ENCODE measurements around the gene F10.

The F10 gene

GRCh38 chr13:113120300-113121182, 2.1 kb upstream of the F10 start:
- peaks cover 17 to 60% of the 10 kb centered on the region in 2 donors for H3K27me3 Mint-ChIP-seq
- peaks cover 0 to 1% of the 10 kb centered on the region in 2 donors for H3K4me1 Mint-ChIP-seq (ENCODE audit: low read depth in 2 of 2)
- ATAC-seq (replicated peaks) = no peak
- H3K9me3 Mint-ChIP-seq = no peaks in the 10 kb centered on the region
- H3K27ac Mint-ChIP-seq = no peak overlapping the region
- H3K4me3 Mint-ChIP-seq = no peak overlapping the region
- H3K36me3 Mint-ChIP-seq (ENCODE audit: insufficient read depth) = peaks cover 2% of the 10 kb centered on the region
- no peak for DNase-seq

GRCh38 chr13:113121183-113121927, 1.2 kb upstream of the F10 start:
- no peak for DNase-seq
- Mint-ChIP-seq H3K4me3 (no peak overlapping the region), H3K9me3 (no peaks in the 10 kb centered on the region), H3K36me3 (ENCODE audit: insufficient read depth) (peaks cover 2% of the 10 kb centered on the region), H3K27ac (no peak overlapping the region), H3K27me3 (peaks cover 22 to 67% of the 10 kb centered on the region in 2 donors), H3K4me1 (ENCODE audit: low read depth in 2 of 2) (peaks cover 0 to 1% of the 10 kb centered on the region in 2 donors)
- ATAC-seq (replicated peaks) = no peak

GRCh38 chr13:113121928-113122471, 599 bp upstream of the F10 start:
- Mint-ChIP-seq H3K36me3 (ENCODE audit: insufficient read depth) (peaks cover 2% of the 10 kb centered on the region), H3K9me3 (no peaks in the 10 kb centered on the region), H3K27ac (no peak overlapping the region), H3K4me1 (ENCODE audit: low read depth in 2 of 2) (peaks cover 0 to 1% of the 10 kb centered on the region in 2 donors), H3K4me3 (no peak overlapping the region), H3K27me3 (peaks cover 23 to 62% of the 10 kb centered on the region in 2 donors)
- ATAC-seq (replicated peaks) (no peak), DNase-seq (no peak)

GRCh38 chr13:113123226-113124201, 915 bp downstream of the F10 start:
- peaks cover 36 to 75% of the 10 kb centered on the region in 2 donors for H3K27me3 Mint-ChIP-seq
- DNase-seq = no peak
- peaks cover 5% of the 10 kb centered on the region for H3K36me3 Mint-ChIP-seq (ENCODE audit: insufficient read depth)
- H3K9me3 Mint-ChIP-seq = no peaks in the 10 kb centered on the region
- no peak overlapping the region for H3K4me3 Mint-ChIP-seq
- peak overlapping the region in 1 of 2 donors; percentile 69 for H3K27ac Mint-ChIP-seq
- H3K4me1 Mint-ChIP-seq (ENCODE audit: low read depth in 2 of 2) = peaks cover 0 to 1% of the 10 kb centered on the region in 2 donors
- ATAC-seq (replicated peaks) = no peak

- DNase-seq (no peak), ATAC-seq (replicated peaks) (no peak)
- Mint-ChIP-seq H3K9me3 (no peaks in the 10 kb centered on the region), H3K4me1 (ENCODE audit: low read depth in 2 of 2) (peaks cover 0 to 1% of the 10 kb centered on the region in 2 donors), H3K27me3 (peaks cover 42 to 79% of the 10 kb centered on the region in 2 donors), H3K4me3 (no peak overlapping the region), H3K36me3 (ENCODE audit: insufficient read depth) (peaks cover 5% of the 10 kb centered on the region), H3K27ac (no peak overlapping the region)
These were observed 1.8 kb downstream of the F10 start for GRCh38 chr13:113124211-113124970.

- DNase-seq = no peak
- H3K4me1 Mint-ChIP-seq (ENCODE audit: low read depth in 2 of 2) = peaks cover 0 to 7% of the 10 kb centered on the region in 2 donors
- H3K36me3 Mint-ChIP-seq (ENCODE audit: insufficient read depth) = peaks cover 7% of the 10 kb centered on the region
- peaks cover 43 to 75% of the 10 kb centered on the region in 2 donors for H3K27me3 Mint-ChIP-seq
- no peaks in the 10 kb centered on the region for H3K9me3 Mint-ChIP-seq
- ATAC-seq (replicated peaks) = no peak
- no peak overlapping the region for H3K27ac Mint-ChIP-seq
- no peak overlapping the region for H3K4me3 Mint-ChIP-seq
These were observed 3.1 kb downstream of the F10 start for GRCh38 chr13:113125506-113126264.

- Mint-ChIP-seq H3K4me3 (no peak overlapping the region), H3K27me3 (peaks cover 37 to 67% of the 10 kb centered on the region in 2 donors), H3K4me1 (ENCODE audit: low read depth in 2 of 2) (peaks cover 0 to 7% of the 10 kb centered on the region in 2 donors), H3K9me3 (no peaks in the 10 kb centered on the region), H3K27ac (no peak overlapping the region), H3K36me3 (ENCODE audit: insufficient read depth) (peaks cover 7% of the 10 kb centered on the region)
- ATAC-seq (replicated peaks) (no peak), DNase-seq (no peak)
These were observed 3.9 kb downstream of the F10 start for GRCh38 chr13:113126265-113127150.

- no peak overlapping the region for H3K27ac Mint-ChIP-seq
- no peak for ATAC-seq (replicated peaks)
These were observed 6.9 kb downstream of the F10 start for GRCh38 chr13:113129480-113129879.

GRCh38 chr13:113129921-113130750, 7.5 kb downstream of the F10 start:
- Mint-ChIP-seq H3K27ac (peak overlapping the region in 1 of 2 donors; percentile 53), H3K4me3 (peak overlapping the region in 1 of 2 donors; percentile 60), H3K36me3 (ENCODE audit: insufficient read depth) (peaks cover 5% of the 10 kb centered on the region), H3K9me3 (no peaks in the 10 kb centered on the region), H3K27me3 (peaks cover 27 to 42% of the 10 kb centered on the region in 2 donors), H3K4me1 (ENCODE audit: low read depth in 2 of 2) (peaks cover 0 to 6% of the 10 kb centered on the region in 2 donors)
- DNase-seq (no peak), ATAC-seq (replicated peaks) (peak; percentile 39)

More at GRCh38 chr13:113129480-113129879, 6.9 kb downstream of the F10 start:
- DNase-seq = no peak
- H3K36me3 Mint-ChIP-seq (ENCODE audit: insufficient read depth) = peaks cover 5% of the 10 kb centered on the region
- H3K4me1 Mint-ChIP-seq (ENCODE audit: low read depth in 2 of 2) = peaks cover 0 to 6% of the 10 kb centered on the region in 2 donors
- H3K27me3 Mint-ChIP-seq = peaks cover 27 to 42% of the 10 kb centered on the region in 2 donors
- H3K4me3 Mint-ChIP-seq = peak overlapping the region; percentile 7 to 54
- H3K9me3 Mint-ChIP-seq = no peaks in the 10 kb centered on the region

- Mint-ChIP-seq H3K27ac (no peak overlapping the region), H3K4me1 (ENCODE audit: low read depth in 2 of 2) (peaks cover 0 to 3% of the 10 kb centered on the region in 2 donors), H3K36me3 (ENCODE audit: insufficient read depth) (no peaks in the 10 kb centered on the region), H3K4me3 (no peak overlapping the region), H3K27me3 (peaks cover 0 to 7% of the 10 kb centered on the region in 2 donors), H3K9me3 (no peaks in the 10 kb centered on the region)
- DNase-seq (no peak), ATAC-seq (replicated peaks) (no peak)
These were observed 12.7 kb downstream of the F10 start for GRCh38 chr13:113135281-113135760.

Data from effector memory CD8-positive, alpha-beta T cell (primary cell).